Activated CD8-positive, alpha-beta T cell treated with anti-CD3 and anti-CD28 coated beads for 36 hours (primary cell): ENCODE results near the gene CRISP3. TPM values are rescaled to one million over a fixed set of nuclear protein-coding genes. Genes with fewer than 3 reads are reported as not detected.

Source experiments
- ATAC-seq: fragments of 200-7000 bp; cut with Tn5 transposase; one replicate; pipeline ENCODE4 v1.10.0; 2021; ENCODE audit warnings: mild to moderate bottlenecking, moderate library complexity
- CTCF ChIA-PET: fragments of 350-600 bp; sonication (Branson Sonifier 250); formaldehyde crosslinking; loops from one replicate; lab custom pipeline; 2021; ENCODE audit warnings: antibody characterized with exemption; lab: Charles Lee
- POLR2A ChIA-PET: fragments of 350-600 bp; sonication (Branson Sonifier 250); formaldehyde crosslinking; loops from one replicate; lab custom pipeline; 2021; ENCODE audit warnings: antibody characterized with exemption; lab: Charles Lee
- DNase-seq: peaks from one replicate; pipeline ENCODE4 v3.0.0-alpha.2; 2020
- H3K27ac Mint-ChIP-seq: one replicate; pipeline ENCODE4 v1.8.0; 2021; ENCODE audit warnings: mild to moderate bottlenecking, mixed read lengths
- H3K27me3 Mint-ChIP-seq: one replicate; pipeline ENCODE4 v1.8.0; 2021; ENCODE audit warnings: mixed read lengths
- H3K36me3 Mint-ChIP-seq: one replicate; pipeline ENCODE4 v1.8.0; 2021; ENCODE audit warnings: low read depth, mixed read lengths
- H3K4me1 Mint-ChIP-seq: one replicate; pipeline ENCODE4 v1.8.0; 2021; ENCODE audit warnings: low read depth, mixed read lengths
- H3K4me3 Mint-ChIP-seq: one replicate; pipeline ENCODE4 v1.8.0; 2021; ENCODE audit warnings: mild to moderate bottlenecking, moderate library complexity, mixed read lengths
- H3K9me3 Mint-ChIP-seq: one replicate; pipeline ENCODE4 v1.8.0; 2021; ENCODE audit warnings: mixed read lengths
- intact Hi-C: fragments of 100-400 bp; cut with micrococcal nuclease; formaldehyde crosslinking; loops from one replicate; pipeline ENCODE4 v1.10.0; 2022
- total RNA-seq, 2 experiments: library from RNA; stranded (reverse); gene quantifications; one replicate each; pipeline ENCODE4 v1.2.3, GENCODE V29; 2021
- TF ChIP-seq, protein P1 (sequence below): fragments of 200-600 bp; IDR thresholded peaks from one replicate; pipeline ENCODE4 v1.8.0; 2022; ENCODE audit warnings: antibody characterized with exemption, mild to moderate bottlenecking

Gene CRISP3
- total RNA-seq, 2 experiments from 2014 or later, result not detected

DNA sequence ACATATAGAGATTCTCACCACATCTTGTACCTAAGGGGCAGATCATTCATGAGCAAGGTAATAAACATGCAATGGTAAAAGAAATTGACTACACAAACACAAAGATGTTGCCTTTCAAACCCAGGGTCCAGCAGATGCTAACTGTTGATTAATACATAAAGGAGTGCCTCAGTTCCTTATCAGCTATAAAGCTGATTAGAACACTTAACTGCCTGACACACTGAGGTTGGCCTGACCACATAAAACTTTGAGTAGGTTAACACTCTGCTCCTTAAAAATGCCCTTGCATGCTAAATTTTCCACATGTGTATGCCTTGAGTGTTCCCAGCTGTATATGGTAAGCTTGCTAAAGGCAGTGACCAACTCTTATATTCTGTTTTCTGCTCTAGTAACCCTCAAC lies 45.7 kb downstream of the CRISP3 start:
- no peaks in the 10 kb centered on the region for H3K27me3 Mint-ChIP-seq
- ChIA-PET CTCF (no interaction called here), POLR2A (no interaction called here)
- H3K4me1 Mint-ChIP-seq, result no peaks in the 10 kb centered on the region
- no peak for ATAC-seq
- TF ChIP-seq, protein P1, sequence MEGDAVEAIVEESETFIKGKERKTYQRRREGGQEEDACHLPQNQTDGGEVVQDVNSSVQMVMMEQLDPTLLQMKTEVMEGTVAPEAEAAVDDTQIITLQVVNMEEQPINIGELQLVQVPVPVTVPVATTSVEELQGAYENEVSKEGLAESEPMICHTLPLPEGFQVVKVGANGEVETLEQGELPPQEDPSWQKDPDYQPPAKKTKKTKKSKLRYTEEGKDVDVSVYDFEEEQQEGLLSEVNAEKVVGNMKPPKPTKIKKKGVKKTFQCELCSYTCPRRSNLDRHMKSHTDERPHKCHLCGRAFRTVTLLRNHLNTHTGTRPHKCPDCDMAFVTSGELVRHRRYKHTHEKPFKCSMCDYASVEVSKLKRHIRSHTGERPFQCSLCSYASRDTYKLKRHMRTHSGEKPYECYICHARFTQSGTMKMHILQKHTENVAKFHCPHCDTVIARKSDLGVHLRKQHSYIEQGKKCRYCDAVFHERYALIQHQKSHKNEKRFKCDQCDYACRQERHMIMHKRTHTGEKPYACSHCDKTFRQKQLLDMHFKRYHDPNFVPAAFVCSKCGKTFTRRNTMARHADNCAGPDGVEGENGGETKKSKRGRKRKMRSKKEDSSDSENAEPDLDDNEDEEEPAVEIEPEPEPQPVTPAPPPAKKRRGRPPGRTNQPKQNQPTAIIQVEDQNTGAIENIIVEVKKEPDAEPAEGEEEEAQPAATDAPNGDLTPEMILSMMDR, result no peak
- peaks cover 7% of the 10 kb centered on the region for H3K9me3 Mint-ChIP-seq
- no peak overlapping the region for H3K27ac Mint-ChIP-seq
- H3K4me3 Mint-ChIP-seq, result no peak overlapping the region
- intact Hi-C loops, result no loop called here
- DNase-seq, result no peak
- H3K36me3 Mint-ChIP-seq, result no peaks in the 10 kb centered on the region

DNA sequence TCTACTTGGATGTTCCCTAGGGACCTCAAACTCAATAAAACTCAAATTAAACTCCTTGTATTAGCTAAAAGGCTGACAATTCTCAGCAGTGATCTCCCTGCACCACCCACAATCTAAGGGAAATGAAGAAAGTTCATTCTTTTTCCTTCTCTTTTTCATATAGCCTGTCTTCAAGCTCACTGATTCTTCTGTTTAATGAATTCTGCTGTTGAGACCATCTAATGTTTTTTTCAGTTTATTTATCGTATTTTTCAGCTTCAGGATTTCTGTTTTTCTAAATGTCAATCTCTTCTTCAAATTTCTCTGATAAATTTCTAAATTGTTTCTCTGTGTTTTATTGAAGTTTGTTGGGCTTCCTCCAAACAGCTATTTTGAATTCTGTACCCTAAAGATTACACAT lies 50.7 kb downstream of the CRISP3 start:
- no peak overlapping the region for H3K4me3 Mint-ChIP-seq
- peaks cover 20% of the 10 kb centered on the region for H3K9me3 Mint-ChIP-seq
- H3K27ac Mint-ChIP-seq, result no peak overlapping the region
- no peaks in the 10 kb centered on the region for H3K4me1 Mint-ChIP-seq
- ChIA-PET POLR2A (no interaction called here), CTCF (no interaction called here)
- intact Hi-C loops, result no loop called here
- ATAC-seq (no peak), DNase-seq (no peak)
- no peaks in the 10 kb centered on the region for H3K36me3 Mint-ChIP-seq
- TF ChIP-seq, protein P1, result no peak
- H3K27me3 Mint-ChIP-seq, result no peaks in the 10 kb centered on the region

DNA sequence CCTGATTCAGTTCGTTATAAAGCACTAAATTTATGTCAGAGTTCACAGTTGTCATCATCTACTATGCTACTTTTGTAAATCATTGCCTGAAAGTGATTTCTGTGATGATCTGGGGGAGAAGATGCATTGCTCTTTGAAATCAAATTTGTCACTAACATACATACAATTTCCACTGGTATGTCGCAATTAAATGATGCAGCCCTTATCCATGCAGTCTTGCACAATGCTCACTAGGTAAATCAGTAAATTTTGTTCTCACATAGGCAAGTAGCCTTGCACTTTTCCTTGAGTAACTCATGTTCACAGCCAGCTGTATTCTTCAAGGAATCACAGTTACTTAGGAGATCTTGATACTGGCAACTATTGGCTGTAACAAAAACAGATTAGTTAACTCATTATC lies 51.7 kb downstream of the CRISP3 start:
- Mint-ChIP-seq H3K27ac (no peak overlapping the region), H3K9me3 (peaks cover 20% of the 10 kb centered on the region), H3K4me1 (no peaks in the 10 kb centered on the region), H3K27me3 (no peaks in the 10 kb centered on the region), H3K4me3 (no peak overlapping the region), H3K36me3 (no peaks in the 10 kb centered on the region)
- ChIA-PET CTCF (no interaction called here), POLR2A (no interaction called here)
- no peak for ATAC-seq
- TF ChIP-seq, protein P1, result no peak
- DNase-seq, result no peak
- intact Hi-C loops, result no loop called here

Other genes starting within 250 kb of the CRISP3 start
- gene GLYATL3, start 244.5 kb downstream of the CRISP3 start, total RNA-seq, result not detected
- under 1 TPM; 0.43 to 0.87 TPM for gene C6orf141, start 193.7 kb downstream of the CRISP3 start, total RNA-seq
- gene RHAG, start 107.5 kb downstream of the CRISP3 start, total RNA-seq, result not detected
- gene CRISP2, start 30.8 kb downstream of the CRISP3 start, total RNA-seq, result not detected
- gene PGK2, start 42.9 kb upstream of the CRISP3 start, total RNA-seq, result not detected
- not detected for gene CRISP1, start 122.1 kb upstream of the CRISP3 start, total RNA-seq
- gene DEFB114, start 219.8 kb upstream of the CRISP3 start, total RNA-seq, result not detected
- not detected for gene DEFB113, start 225.2 kb upstream of the CRISP3 start, total RNA-seq